Hematopoietic multipotent progenitor cell treated with erythropoietin and hydrocortisone succinate and interleukin-3 and kit ligand, for 17 days (in vitro differentiated cells): ENCODE measurements around the gene TAOK2.

Source experiments
- DNase-seq: peaks from one replicate; pipeline ENCODE4 v3.0.0-alpha.2; 2015; ENCODE audit warnings: low spot score

TAOK2 gene

DNA sequence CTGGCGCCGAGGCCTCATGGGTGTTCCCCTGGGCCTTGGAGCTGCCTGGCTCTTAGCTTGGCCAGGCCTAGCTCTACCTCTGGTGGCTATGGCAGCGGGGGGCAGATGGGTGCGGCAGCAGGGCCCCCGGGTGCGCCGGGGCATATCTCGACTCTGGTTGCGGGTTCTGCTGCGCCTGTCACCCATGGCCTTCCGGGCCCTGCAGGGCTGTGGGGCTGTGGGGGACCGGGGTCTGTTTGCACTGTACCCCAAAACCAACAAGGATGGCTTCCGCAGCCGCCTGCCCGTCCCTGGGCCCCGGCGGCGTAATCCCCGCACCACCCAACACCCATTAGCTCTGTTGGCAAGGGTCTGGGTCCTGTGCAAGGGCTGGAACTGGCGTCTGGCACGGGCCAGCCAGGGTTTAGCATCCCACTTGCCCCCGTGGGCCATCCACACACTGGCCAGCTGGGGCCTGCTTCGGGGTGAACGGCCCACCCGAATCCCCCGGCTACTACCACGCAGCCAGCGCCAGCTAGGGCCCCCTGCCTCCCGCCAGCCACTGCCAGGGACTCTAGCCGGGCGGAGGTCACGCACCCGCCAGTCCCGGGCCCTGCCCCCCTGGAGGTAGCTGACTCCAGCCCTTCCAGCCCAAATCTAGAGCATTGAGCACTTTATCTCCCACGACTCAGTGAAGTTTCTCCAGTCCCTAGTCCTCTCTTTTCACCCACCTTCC is 13.9 kb downstream of the TAOK2 start:
- DNase-seq = no peak

DNA sequence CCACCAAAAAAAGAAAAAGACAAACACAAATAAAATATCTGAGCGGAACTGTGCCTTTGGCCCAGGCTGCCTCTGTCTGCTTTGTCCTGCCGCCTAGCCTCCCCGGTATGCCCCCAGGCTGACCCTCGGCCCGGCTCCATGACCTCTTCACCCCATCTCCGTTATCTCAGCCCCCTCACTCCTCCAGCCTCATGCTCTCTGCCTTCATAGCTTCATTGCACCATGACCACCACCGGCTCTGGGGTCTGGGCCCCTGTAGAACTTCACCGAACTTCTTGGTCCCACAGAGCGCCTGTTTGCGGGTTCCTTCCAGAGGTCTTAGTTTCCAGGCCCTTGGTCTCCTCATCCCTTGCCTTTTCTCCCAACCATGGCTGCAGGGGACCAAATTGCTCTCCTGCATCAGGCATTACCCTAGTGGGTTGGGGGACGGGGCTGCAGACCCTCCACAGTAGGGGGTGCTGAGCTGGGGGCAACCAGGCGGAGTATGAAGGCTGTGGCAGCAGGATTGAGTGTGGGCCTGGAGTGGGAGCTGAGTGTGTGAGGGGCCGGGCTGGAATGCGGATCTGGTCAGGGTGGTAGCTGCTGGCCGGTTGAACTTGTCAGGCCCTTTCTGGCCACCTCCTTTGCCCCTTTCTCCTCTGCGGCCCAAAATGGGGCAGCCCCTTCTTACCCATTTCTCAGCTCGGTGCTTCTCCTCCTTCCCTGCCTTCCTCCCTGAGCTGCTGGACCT is 14.8 kb downstream of the TAOK2 start:
- no peak for DNase-seq

DNA sequence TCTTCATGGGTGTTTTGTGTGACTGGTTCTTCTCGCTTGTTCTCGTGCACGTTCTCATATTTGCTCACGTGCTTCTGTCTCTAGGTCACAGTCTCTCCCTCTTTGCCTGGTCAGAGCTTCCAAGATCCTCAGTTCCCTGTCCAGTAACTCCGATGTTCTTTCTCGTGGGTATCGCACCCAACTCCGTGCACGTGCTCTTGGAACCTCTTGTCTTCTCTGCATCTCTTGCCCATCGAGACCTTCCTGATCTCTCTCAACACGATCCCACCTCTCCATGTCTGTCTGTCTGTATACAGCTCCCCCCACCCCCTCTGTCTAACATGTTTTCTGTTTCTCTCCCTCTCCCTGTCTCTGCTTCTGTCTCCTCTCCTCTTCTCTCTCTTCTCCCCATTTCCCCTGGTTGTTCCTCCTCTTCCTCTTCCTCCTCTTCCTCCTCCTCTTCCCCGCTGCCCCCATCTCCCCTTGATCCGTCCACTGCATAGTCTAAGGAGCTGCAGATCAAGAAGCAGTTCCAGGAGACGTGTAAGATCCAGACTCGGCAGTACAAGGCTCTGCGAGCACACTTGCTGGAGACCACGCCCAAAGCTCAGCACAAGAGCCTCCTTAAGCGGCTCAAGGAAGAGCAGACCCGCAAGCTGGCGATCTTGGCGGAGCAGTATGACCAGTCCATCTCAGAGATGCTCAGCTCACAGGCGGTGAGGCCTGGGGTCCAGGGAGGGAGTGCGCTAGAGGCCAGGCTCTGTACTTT is 15.6 kb downstream of the TAOK2 start:
- DNase-seq = no peak

DNA sequence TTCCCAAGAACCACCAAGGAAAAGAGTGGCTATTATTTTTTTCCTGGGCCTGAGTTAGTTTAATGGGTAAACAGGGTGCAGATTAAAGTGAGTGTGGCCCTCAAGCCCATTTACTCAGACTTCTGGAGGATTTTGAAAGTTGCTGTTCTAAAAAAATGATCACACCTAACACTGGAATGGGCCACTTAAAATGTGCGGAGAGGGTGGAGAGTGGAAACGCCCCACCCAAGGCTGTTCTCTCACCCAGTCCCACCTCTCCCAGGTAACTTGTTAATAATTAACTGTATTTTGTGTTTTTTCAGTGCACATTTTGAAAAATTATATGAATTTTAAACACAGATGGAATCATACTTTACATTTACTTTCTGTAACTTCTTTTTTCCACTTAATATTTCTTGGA is 16.4 kb downstream of the TAOK2 start:
- DNase-seq = no peak

DNA sequence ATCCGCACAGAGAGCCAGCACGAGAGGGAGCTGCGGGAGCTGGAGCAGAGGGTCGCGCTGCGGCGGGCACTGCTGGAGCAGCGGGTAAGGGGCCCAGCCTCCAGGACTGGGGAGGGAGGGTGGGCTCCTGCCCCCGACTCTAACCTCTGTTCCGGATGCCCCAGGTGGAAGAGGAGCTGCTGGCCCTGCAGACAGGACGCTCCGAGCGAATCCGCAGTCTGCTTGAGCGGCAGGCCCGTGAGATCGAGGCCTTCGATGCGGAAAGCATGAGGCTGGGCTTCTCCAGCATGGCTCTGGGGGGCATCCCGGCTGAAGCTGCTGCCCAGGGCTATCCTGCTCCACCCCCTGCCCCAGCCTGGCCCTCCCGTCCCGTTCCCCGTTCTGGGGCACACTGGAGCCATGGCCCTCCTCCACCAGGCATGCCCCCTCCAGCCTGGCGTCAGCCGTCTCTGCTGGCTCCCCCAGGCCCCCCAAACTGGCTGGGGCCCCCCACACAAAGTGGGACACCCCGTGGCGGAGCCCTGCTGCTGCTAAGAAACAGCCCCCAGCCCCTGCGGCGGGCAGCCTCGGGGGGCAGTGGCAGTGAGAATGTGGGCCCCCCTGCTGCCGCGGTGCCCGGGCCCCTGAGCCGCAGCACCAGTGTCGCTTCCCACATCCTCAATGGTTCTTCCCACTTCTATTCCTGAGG is 17.4 kb downstream of the TAOK2 start:
- no peak for DNase-seq

DNA sequence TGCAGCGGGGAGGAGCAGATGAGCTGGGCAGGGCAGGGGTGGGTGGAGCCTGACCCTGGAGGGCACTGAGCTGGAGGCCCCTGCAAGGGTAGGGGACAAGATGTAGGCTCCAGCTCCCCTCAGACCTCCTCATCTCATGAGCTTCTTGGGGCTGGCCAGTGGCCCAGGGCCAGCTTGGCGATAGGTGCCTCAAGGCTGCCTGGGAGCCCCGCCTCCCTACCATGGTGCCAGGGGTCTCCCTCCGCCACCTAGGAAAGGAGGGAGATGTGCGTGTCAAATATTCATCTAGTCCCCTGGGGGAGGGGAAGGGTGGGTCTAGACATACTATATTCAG is 17.9 kb downstream of the TAOK2 start:
- no peak for DNase-seq

DNA sequence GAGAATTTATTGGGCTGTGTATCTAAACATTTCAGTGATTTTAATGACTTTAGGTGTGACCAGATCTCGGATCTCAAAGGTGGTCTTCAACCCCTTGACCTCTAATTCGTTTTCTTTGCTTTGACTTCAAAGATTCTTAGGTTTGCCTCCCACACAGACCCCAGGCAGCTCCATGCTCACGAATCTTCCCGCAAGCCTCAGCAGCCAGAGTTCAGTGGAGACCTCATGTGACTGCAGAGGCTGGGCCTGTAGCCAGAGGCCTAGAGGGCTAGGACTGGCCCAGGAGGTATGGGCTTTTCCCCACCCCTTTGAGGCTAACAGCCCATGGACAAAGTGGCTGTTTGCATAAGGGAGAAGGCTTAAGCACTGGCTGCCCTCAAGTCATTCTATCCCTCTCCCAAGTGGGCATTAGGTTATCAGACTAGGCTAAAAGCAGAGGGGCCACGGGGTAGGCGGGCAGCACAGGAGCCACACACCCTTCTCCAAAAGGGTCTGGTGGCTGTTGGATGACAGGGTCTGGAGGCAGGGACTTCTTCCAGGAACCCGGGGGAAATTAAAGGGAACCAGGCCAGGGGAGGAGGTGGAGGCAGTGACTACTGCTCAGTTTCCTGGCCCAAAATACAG is 18.8 kb downstream of the TAOK2 start:
- no peak for DNase-seq

DNA sequence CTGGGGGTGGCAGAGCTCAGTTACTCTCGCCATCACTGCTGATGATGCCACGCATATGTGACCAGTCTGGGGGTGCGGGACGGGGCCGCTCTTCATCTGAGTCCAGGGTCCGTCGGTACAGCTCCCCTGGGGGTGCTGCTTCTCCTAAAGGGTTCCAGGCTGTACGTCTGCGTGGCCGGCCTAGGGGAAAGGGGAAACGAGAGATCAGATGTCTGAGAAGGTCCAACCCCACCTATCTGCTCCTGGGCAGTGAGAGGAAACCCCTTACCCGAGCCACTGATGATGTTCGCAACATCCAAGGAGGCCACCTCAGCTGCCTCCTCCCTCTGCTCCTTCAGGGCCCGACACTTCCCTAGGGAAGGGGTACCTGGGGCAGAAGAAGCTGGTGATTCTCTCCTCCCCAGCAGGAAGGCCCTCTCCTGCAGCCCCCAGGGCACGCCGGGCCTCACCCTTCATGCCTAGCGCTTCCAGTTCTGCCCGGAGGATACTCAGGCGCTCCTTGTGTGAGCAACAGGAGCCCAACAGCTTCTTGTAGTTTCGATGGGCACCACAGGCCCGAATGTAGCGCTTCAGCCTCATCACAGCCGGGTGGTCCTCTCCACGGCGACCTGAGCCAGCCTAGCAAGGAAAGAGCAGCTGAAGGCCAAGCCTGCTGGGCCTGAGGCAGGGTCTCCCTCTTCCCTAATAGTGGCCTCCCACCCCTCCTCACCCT is 19.7 kb downstream of the TAOK2 start:
- DNase-seq = no peak

DNA sequence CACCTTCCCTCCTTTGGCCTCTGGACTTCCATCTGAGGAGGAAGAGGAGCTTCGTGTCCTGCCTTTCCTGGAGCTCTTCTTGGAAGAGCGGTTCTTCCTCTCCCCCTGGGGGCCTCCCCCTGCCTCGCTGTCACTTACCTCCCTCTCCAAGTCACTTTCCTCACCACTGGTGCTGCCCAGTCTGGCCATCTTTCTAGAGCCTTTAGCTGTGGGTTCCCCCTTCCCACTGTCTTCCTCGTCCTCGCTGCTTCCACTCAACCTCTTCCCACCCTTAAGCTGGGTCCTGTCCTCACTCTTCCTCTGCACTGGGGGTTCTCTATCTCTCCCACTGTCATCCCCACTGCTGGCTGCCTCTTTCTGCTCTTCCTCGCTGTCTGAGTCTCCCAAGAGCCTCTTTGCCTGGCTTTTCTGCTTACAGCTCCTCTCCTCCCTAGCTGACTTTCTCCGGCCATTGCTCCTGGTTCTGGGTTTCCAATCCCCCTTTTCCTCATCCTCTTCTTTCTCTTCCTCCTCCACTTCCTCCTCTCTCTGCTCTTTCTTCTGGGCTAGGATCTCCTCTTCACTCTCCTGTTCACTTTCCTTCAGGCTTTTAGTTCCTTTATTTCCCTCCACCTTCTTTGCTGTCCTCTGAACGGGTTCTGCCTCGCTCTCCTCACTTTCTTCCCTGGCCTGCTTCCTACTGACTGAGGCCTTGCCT is 20.4 kb downstream of the TAOK2 start:
- no peak for DNase-seq

DNA sequence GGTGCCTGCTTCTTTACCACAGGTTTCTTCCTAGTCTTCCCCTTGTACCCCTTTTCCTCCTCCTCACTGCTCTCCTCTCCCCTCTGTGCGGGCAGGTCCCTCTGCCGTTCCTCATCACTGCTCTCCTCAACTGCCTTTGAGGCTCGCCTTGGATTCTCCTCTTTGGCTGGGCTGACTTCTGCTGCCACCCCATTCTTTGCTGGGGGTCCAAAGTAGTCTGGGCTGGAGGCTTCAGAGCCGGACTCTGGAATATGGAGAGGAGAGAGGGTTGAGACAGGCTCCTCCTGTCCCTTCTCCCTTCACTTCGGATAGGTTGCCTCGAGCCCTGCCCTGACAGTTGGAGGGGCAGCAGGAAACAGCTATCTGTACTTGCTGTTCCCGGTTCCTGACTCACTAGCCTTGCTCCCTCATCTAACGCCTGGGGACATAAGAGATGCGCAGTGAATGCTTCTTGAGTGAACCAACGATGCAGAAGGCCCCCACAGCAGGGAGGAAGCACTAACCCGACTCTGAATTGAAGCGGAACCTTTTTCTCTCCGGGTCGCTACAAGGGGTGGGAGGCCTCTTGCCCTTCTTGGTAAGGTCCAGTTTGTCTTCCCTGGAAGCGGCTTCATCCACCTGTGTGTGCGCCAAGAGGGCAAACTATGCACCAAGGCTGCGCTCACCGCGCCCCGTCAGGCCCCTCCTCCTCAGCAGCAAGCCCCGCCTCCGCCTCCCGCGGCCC is 21.1 kb downstream of the TAOK2 start:
- no peak for DNase-seq

DNA sequence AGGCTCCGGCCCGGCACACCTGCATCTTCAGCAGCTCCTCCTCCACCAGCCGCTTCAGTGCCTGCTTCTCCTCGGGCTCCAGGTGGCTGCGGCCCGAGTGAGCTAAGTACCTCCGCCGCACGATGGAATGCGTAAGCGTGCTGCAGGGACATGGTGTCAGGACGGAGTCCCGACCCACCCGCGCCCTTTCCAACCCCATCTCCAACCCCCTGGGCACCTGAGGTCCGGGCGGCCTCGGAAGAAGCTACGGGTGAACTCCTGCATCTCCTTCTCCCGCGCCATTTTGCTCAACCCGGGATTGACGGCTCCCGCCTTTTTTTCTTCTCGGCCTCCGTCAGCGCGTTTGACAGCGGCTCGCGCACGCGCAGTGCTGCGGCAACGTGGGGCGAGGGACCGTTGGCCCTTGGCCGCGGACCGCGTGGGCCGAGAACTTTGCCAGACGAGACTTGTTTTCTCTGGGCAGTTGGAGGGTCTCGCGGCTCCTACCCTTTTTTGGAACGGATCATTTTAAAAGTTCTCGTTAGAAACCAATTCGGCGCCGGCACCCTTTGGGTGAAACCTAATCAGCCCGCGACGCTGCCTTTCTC is 21.7 kb downstream of the TAOK2 start, which contains the start of gene HIRIP3:
Gene HIRIP3, minus strand, starts transcription at position 294 of the 587 bp plus-strand sequence. Its CDS starts 12 bp downstream, at position 282.
- peak; percentile 85 for DNase-seq

DNA sequence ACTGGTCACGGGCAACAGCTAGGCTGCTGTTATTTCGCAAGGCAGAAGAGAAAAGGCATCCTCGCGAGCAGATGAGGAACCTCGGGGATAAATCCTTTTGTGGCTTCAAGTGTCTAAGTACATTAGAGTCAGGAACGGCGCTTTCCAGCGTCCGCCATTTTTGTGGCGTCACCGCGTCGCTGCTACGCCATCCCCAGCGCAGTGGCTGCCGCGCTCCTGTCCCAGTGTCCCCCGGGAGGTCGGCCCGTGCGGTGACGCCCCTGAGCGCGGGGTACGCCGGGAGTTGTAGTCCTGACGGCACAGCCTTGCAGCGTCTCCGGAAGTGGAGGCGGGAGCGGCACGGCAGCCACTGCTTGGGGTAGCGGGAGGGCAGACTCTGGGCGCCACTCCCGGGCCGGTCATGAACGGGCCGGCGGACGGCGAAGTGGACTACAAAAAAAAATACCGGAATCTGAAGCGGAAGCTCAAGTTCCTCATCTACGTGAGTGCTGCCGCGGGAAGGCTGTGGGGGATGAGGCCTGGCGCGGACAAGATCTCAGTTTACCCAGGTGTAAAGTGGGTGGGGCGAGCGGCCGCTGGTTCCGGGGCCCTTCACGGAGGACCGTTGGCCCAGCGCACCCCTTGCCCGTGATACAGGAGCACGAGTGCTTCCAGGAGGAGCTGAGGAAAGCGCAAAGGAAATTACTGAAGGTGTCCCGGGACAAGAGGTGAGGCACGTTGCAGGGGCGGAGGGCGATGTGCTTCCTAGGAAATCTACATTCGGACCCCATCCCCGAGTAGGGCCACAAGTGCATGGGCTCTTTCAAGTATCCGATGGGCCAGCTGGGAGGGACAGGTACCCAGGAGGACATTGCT is 22.5 kb downstream of the TAOK2 start, which contains the start of gene INO80E:
Gene INO80E, plus strand, starts transcription at position 331 of the 855 bp plus-strand sequence. Its CDS starts 70 bp downstream, at position 401.
- DNase-seq = peak; percentile 97

DNA sequence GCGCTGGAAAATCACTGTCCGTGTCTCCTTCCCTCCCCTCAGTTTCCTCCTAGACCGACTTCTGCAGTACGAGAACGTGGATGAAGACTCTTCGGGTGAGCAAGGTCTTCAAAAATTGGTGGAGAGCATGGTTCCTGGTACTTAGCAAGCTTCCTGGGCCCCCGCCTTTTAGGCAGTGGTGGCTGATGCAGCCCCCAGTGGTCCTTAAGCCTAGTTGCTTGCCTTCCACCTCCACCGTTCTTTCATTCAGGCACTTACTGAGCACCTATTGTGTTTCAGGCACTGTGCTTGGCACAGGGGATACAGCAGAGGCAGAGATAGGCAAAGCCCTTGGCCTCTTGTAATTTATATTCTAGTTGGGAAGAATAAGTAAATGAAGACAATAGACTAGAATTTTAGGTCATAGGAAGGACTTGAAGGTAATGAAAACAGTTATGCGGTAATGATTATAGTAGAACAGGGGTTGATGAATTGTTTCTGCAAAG is 23.1 kb downstream of the TAOK2 start:
- no peak for DNase-seq

DNA sequence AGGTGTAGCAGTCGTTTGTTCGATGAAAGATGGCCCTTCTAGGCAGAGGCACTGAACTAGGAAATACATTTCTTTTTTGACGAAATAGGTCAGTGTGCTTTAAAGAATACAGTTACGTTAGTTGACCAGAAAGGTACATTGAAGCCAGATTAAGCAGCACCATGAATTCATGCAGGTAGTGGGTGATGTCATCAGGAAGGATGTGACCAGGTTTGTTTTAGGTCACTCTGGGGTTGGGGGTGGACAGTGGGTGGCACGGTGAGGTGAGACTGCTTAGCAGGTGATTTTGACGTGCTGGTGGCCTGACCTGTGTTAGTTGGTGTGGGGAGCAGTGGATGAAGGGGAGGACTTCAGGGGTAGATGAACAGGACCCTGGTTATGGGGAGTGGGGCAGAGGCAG is 25.9 kb downstream of the TAOK2 start:
- DNase-seq = no peak

DNA sequence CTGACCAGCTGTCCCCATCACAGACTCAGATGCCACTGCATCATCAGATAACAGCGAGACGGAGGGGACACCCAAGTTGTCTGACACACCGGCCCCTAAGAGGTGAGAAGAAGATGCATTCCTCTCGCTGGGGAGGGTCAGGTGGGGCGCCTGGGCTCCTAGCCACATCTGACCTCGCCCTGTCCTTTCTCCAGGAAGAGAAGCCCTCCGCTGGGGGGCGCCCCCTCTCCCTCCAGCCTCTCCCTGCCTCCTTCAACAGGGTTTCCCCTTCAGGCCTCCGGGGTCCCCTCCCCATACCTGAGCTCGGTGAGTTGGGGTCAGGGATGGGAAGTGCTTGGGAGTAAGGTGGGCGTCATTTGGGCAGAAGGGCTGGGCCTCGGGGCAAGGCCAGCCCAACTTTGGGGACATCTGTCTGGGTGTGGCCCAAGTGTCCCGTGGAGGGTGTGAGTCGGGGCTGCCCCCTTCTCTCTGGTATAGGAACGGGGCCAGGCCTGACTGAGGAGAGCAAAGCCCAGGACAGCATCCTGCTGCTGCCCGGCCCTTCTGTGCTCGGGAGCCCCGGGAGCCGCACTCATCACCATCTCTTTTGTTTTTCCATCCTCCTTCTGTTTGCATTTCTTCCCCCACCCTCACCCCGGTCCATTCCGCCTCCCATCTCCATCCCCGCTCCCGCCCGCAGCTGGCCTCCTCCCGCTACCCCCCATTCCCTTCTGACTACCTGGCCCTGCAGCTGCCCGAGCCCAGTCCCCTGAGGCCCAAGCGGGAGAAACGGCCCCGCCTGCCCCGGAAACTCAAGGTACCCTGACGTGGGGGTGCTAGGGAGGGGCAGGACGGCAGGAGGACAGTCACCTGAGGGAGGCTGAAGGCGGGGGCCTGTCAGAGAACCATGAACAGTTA is 27.3 kb downstream of the TAOK2 start:
- DNase-seq = no peak

DNA sequence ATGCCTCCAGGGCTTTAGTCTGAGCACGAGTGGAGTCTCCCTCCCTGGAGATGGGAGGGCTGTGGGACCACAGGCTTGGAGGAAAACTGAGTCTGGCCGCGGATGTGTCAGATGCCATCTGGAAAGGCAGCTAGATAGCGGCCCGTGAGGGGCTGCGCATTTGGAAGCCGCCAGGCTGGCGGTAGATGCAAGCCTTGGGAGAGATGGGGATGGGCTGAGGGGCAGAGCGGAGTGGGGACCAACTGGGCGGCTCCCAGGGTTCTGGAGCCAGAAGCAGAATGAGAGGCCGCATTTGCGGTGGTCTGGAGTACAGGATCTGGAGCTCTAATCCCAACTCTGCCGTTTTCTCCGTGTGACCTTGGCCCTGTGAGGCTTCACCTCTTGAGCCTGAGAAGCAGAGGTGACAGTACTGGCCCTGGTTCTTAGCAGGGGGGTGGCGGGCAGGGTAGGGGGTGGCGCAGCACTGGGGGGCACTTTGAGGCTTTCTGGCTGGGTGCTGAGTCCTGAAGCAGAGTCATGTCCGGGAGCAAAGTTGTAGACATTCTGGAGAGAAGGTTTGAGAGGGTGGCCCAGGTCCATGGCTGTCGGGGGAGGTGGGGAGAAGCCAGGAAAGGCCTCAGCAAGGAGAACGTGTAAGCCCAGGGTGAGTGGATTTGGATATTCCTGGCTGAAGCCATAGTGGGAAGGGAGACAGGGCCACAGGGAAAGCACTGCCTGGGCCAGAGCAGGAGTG is 29.1 kb downstream of the TAOK2 start:
- no peak for DNase-seq
